DND-41 (cell line): ENCODE results near the gene ADARB2.

Experiments
- ATAC-seq: fragments of 200-7000 bp; cut with Tn5 transposase; 3 replicates; pipeline ENCODE4 v1.9.1; 2021; ENCODE audit warnings: low read depth; ENCODE audit not compliant: insufficient read depth
- DNase-seq: peaks from one replicate; pipeline ENCODE4 v3.0.0-alpha.2; 2020
- H2AFZ ChIP-seq: 2 replicates; pipeline ENCODE4 v1.6.0; 2012; ENCODE audit warnings: low read depth, low read length
- H3K27ac ChIP-seq: 2 replicates; pipeline ENCODE4 v1.5.1; 2012; ENCODE audit warnings: low read length, inconsistent platforms
- H3K27me3 ChIP-seq: fragments of 200-600 bp; sonication (generic); 2 replicates; pipeline ENCODE4 v1.6.0; 2012; ENCODE audit warnings: low read length, mild to moderate bottlenecking, inconsistent platforms; ENCODE audit not compliant: insufficient read depth, poor library complexity
- H3K36me3 ChIP-seq: 2 replicates; pipeline ENCODE4 v1.5.1; 2012; ENCODE audit warnings: low read length, inconsistent platforms; ENCODE audit not compliant: insufficient read depth
- H3K4me1 ChIP-seq: 2 replicates; pipeline ENCODE4 v1.5.1; 2012; ENCODE audit warnings: mild to moderate bottlenecking, low read length; ENCODE audit not compliant: insufficient read depth
- H3K4me2 ChIP-seq: 2 replicates; pipeline ENCODE4 v1.6.0; 2012; ENCODE audit warnings: mild to moderate bottlenecking, moderate library complexity, low read length, inconsistent platforms; ENCODE audit not compliant: insufficient read depth
- H3K4me3 ChIP-seq, 2 experiments: fragments of 200-600 bp in 1 of 2; shearing (Covaris generic) in 1 of 2; 2 replicates each; pipeline ENCODE4 v1.5.1; 2012 to 2016; ENCODE audit warnings: inconsistent platforms in 2 of 2, low read length in 2 of 2, mild to moderate bottlenecking in 2 of 2, low read depth in 1 of 2, moderate library complexity in 1 of 2
- H3K79me2 ChIP-seq: 2 replicates; pipeline ENCODE4 v1.6.0; 2012; ENCODE audit warnings: low read length, inconsistent platforms; ENCODE audit not compliant: insufficient read depth
- H3K9ac ChIP-seq: 2 replicates; pipeline ENCODE4 v1.6.0; 2012; ENCODE audit warnings: low read depth, mild to moderate bottlenecking, inconsistent platforms, low read length, moderate library complexity
- H3K9me3 ChIP-seq: 2 replicates; pipeline ENCODE4 v1.5.1; 2012; ENCODE audit warnings: low read length, moderate library complexity, mild to moderate bottlenecking, inconsistent platforms; ENCODE audit not compliant: insufficient read depth, severe bottlenecking
- H4K20me1 ChIP-seq: 2 replicates; pipeline ENCODE4 v1.6.0; 2012; ENCODE audit warnings: low read length; ENCODE audit not compliant: insufficient read depth
- EZH2 ChIP-seq: IDR thresholded peaks from 3 replicates; pipeline ENCODE4 v1.6.1; 2012; ENCODE audit warnings: borderline replicate concordance, low read depth, mild to moderate bottlenecking, moderate library complexity, low read length, inconsistent platforms; ENCODE audit not compliant: severe bottlenecking
- TF ChIP-seq, protein P1 (sequence below): IDR thresholded peaks from 2 replicates; pipeline ENCODE4 v1.5.1; 2012; ENCODE audit warnings: borderline replicate concordance, low read length, moderate library complexity, mild to moderate bottlenecking; ENCODE audit not compliant: poor library complexity, severe bottlenecking; ENCODE audit errors: extremely low read depth

The ADARB2 gene

DNA sequence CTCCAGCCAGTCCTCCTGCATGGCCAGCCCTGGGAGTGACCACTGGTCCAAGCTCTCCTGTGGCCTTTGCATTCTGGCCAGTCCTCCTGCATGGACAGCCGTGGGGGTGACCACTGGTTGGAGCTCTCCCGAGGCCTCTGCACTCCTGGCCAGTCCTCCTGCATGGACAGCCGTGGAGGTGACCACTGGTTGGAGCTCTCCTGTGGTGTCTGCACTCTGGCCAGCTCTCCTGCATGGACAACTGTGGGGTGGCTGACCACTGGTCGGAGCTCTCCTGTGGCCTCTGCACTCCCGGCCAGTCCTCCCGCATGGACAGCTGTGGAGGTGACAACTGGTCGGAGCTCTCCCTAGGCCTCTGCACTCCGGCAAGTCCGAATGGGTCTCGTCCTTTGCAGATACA lies 28.7 kb upstream of the ADARB2 start:
- H3K27ac ChIP-seq = no peak overlapping the region
- H3K9ac ChIP-seq = no peak overlapping the region
- no peaks in the 10 kb centered on the region for H3K9me3 ChIP-seq
- no peak overlapping the region for H2AFZ ChIP-seq
- no peaks in the 10 kb centered on the region for H4K20me1 ChIP-seq
- H3K36me3 ChIP-seq = no peaks in the 10 kb centered on the region
- DNase-seq (no peak), ATAC-seq (no peak)
- H3K4me2 ChIP-seq = no peak overlapping the region
- TF ChIP-seq EZH2 = no peak
- TF ChIP-seq, protein P1, sequence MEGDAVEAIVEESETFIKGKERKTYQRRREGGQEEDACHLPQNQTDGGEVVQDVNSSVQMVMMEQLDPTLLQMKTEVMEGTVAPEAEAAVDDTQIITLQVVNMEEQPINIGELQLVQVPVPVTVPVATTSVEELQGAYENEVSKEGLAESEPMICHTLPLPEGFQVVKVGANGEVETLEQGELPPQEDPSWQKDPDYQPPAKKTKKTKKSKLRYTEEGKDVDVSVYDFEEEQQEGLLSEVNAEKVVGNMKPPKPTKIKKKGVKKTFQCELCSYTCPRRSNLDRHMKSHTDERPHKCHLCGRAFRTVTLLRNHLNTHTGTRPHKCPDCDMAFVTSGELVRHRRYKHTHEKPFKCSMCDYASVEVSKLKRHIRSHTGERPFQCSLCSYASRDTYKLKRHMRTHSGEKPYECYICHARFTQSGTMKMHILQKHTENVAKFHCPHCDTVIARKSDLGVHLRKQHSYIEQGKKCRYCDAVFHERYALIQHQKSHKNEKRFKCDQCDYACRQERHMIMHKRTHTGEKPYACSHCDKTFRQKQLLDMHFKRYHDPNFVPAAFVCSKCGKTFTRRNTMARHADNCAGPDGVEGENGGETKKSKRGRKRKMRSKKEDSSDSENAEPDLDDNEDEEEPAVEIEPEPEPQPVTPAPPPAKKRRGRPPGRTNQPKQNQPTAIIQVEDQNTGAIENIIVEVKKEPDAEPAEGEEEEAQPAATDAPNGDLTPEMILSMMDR = no peak
- no peaks in the 10 kb centered on the region for H3K79me2 ChIP-seq
- H3K27me3 ChIP-seq = no peaks in the 10 kb centered on the region
- no peaks in the 10 kb centered on the region for H3K4me1 ChIP-seq
- no peak overlapping the region for H3K4me3 ChIP-seq

DNA sequence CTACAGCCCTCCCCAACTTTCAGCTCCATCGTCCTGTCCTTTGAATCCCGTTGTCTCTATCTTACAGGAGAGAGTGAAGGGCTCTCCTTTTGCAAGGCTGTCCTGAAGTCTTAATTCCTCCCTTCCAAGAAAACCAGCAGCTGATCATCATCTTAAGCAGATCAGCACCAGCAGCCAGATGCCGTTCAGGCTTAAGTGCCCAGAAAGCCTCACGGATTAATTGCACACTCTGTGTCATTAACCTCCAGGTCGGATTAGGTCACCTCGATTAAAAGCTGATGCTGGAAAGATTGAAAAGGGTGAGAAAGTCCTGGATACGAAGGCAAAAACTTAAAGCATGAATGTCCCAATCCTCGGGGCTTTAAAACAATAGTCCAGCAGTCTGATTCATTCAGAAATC lies 24.8 kb upstream of the ADARB2 start:
- H3K9ac ChIP-seq = no peak overlapping the region
- DNase-seq (no peak), ATAC-seq (no peak)
- H3K27me3 ChIP-seq = no peaks in the 10 kb centered on the region
- no peaks in the 10 kb centered on the region for H4K20me1 ChIP-seq
- H3K36me3 ChIP-seq = no peaks in the 10 kb centered on the region
- H2AFZ ChIP-seq = no peak overlapping the region; the same call in 1 of the 2 replicates
- TF ChIP-seq, protein P1 = no peak
- no peak for TF ChIP-seq EZH2
- H3K4me1 ChIP-seq = no peaks in the 10 kb centered on the region
- no peaks in the 10 kb centered on the region for H3K79me2 ChIP-seq
- peaks cover 7% of the 10 kb centered on the region for H3K9me3 ChIP-seq
- no peak overlapping the region for H3K4me3 ChIP-seq
- no peak overlapping the region for H3K4me2 ChIP-seq
- H3K27ac ChIP-seq = no peak overlapping the region

DNA sequence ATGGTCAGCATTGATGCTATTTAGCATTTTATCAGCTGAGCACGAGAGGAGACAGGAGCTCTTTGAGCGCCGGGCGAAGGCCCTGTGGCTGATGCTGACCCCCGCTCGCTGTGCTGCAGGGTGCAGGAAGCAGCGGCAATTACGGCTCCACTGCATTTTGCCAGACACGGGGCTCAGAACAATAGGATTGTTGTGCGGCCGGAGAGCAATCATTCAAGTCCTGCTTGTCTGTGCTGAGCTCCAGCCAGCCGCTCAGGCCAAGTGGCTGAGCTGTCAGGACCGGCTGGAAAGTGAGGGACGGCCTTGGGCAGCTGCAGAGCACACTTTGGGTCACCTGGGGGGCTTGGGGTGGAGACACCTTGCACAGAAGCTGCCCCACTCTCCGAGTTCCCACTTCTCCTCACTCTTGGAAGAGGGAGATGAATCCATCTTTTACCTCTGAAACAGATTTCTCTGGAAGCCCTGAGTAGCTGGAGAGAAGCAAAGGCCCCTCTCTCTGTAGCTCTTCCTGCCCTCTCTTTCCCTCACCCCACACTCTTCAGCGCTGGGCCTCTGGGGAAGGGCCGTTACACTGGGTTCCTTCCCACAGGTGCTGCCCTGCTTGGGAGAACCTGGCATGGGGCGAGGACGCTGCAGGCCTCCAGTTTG lies 17.3 kb upstream of the ADARB2 start:
- H3K4me1 ChIP-seq = no peaks in the 10 kb centered on the region
- H3K36me3 ChIP-seq = no peaks in the 10 kb centered on the region
- TF ChIP-seq, protein P1 = no peak
- no peak for TF ChIP-seq EZH2
- no peaks in the 10 kb centered on the region for H4K20me1 ChIP-seq
- H3K9ac ChIP-seq = no peak overlapping the region
- no peak overlapping the region for H3K27ac ChIP-seq
- H3K4me3 ChIP-seq = no peak overlapping the region
- H3K27me3 ChIP-seq = no peaks in the 10 kb centered on the region
- peaks cover 19% of the 10 kb centered on the region for H3K9me3 ChIP-seq
- no peak for DNase-seq
- H3K79me2 ChIP-seq = no peaks in the 10 kb centered on the region
- H3K4me2 ChIP-seq = no peak overlapping the region
- no peak for ATAC-seq
- no peak overlapping the region for H2AFZ ChIP-seq

DNA sequence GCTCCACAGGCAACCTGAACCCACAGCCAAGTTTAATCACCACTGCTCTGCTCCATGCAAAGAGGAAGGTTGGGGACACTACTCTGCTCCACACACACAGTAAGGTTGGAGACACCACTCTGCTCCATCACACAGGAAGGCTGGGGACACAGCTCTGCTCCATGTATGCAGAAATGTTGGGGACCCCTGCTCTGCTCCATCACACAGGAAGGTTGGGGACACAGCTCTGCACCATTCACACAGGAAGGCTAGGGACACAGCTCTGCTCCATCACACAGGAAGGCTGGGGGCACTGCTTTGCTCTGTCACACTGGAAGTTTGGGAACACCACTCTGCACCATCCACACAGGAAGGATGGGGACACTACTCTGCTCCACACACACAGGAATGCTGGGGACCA lies 14.8 kb upstream of the ADARB2 start:
- Histone ChIP-seq H4K20me1 (no peaks in the 10 kb centered on the region), H2AFZ (no peak overlapping the region), H3K9me3 (peaks cover 17% of the 10 kb centered on the region), H3K4me3 (no peak overlapping the region), H3K36me3 (no peaks in the 10 kb centered on the region), H3K9ac (no peak overlapping the region), H3K27ac (no peak overlapping the region), H3K79me2 (no peaks in the 10 kb centered on the region), H3K4me2 (no peak overlapping the region), H3K27me3 (no peaks in the 10 kb centered on the region), H3K4me1 (no peaks in the 10 kb centered on the region)
- TF ChIP-seq, protein P1 = no peak
- TF ChIP-seq EZH2 = no peak
- no peak for ATAC-seq
- no peak for DNase-seq
